ENCODE results near the gene OR9Q1. TPM values are rescaled to one million over a fixed set of nuclear protein-coding genes. Genes with fewer than 3 reads are reported as not detected.

Gene OR9Q1
- total RNA-seq, 2 donors from 2014 or later: not detected

- intact Hi-C loops (cut with DNase I): no loop called here
- ATAC-seq (no peak), DNase-seq (peak; percentile 35 to 60 (median 52))
- H3K36me3 ChIP-seq (replicated peaks in 1 of 2; ENCODE audit: insufficient read depth in 1 of 2, low read depth in 2 of 2): no peaks in the 10 kb centered on the region
- no peak overlapping the region for H3K4me3 ChIP-seq
- TF ChIP-seq POLR2A (IDR thresholded peaks at IDR 0.05) (peak in 1 of 3 donors; percentile 17), CTCF (IDR thresholded peaks at IDR 0.05) (no peak)
- WGBS, 2 donors: 59 to 61% methylated on average over 11 to 13 of the region's 13 CpGs
- H3K9me3 ChIP-seq: no peaks in the 10 kb centered on the region
- H3K27me3 ChIP-seq: no peaks in the 10 kb centered on the region
- peaks cover 19% of the 10 kb centered on the region for H3K4me1 ChIP-seq
- peak overlapping the region; percentile 49 to 84 (median 67) for H3K27ac ChIP-seq
These were observed 34.8 kb downstream of the OR9Q1 start for GRCh38 chr11:58058276-58059006.

- 38 to 40% methylated on average over 4 of the region's 4 CpGs for WGBS, 2 donors
- H3K9me3 ChIP-seq: no peaks in the 10 kb centered on the region
- peaks cover 19% of the 10 kb centered on the region for H3K4me1 ChIP-seq
- H3K36me3 ChIP-seq (replicated peaks in 1 of 2; ENCODE audit: insufficient read depth in 1 of 2, low read depth in 2 of 2): no peaks in the 10 kb centered on the region
- no peaks in the 10 kb centered on the region for H3K27me3 ChIP-seq
- intact Hi-C loops (cut with DNase I): no loop called here
- peak overlapping the region; percentile 49 to 84 (median 67) for H3K27ac ChIP-seq
- ATAC-seq: peak; percentile 75
- peak in 2 of 4 donors; percentile 30 to 40 for DNase-seq
- TF ChIP-seq CTCF (IDR thresholded peaks at IDR 0.05) (no peak), POLR2A (IDR thresholded peaks at IDR 0.05) (no peak)
- no peak overlapping the region for H3K4me3 ChIP-seq
These were observed 35.3 kb downstream of the OR9Q1 start for GRCh38 chr11:58059007-58059350.

GRCh38 chr11:58060535-58060934, 36.9 kb downstream of the OR9Q1 start:
- Histone ChIP-seq H3K4me1 (peaks cover 19% of the 10 kb centered on the region), H3K27me3 (no peaks in the 10 kb centered on the region), H3K9me3 (no peaks in the 10 kb centered on the region), H3K27ac (peak overlapping the region in 3 of 4 donors; percentile 61 to 75 (median 73)), H3K4me3 (no peak overlapping the region), H3K36me3 (replicated peaks in 1 of 2; ENCODE audit: insufficient read depth in 1 of 2, low read depth in 2 of 2) (no peaks in the 10 kb centered on the region)
- peak in 1 of 4 donors; percentile 23 for DNase-seq
- no peak for TF ChIP-seq CTCF (IDR thresholded peaks at IDR 0.05)
- TF ChIP-seq POLR2A (IDR thresholded peaks at IDR 0.05): no peak
- peak; percentile 38 for ATAC-seq
- 45 to 73% methylated on average over 3 of the region's 3 CpGs for WGBS, 2 donors
- intact Hi-C loops (cut with DNase I): no loop called here

- H3K27me3 ChIP-seq: no peaks in the 10 kb centered on the region
- intact Hi-C loops (cut with DNase I): no loop called here
- no peak overlapping the region for H3K4me3 ChIP-seq
- DNase-seq: no peak
- no peaks in the 10 kb centered on the region for H3K9me3 ChIP-seq
- ATAC-seq: peak; percentile 48
- 30 to 36% methylated on average over 6 of the region's 6 CpGs for WGBS, 2 donors
- peaks cover 19% of the 10 kb centered on the region for H3K4me1 ChIP-seq
- H3K27ac ChIP-seq: peak overlapping the region in 3 of 4 donors; percentile 61 to 75 (median 73)
- no peaks in the 10 kb centered on the region for H3K36me3 ChIP-seq (replicated peaks in 1 of 2; ENCODE audit: insufficient read depth in 1 of 2, low read depth in 2 of 2)
- TF ChIP-seq CTCF (IDR thresholded peaks at IDR 0.05): no peak
- TF ChIP-seq POLR2A (IDR thresholded peaks at IDR 0.05): no peak
These were observed 37.4 kb downstream of the OR9Q1 start for GRCh38 chr11:58060939-58061672.
